Stimulated activated CD4-positive, alpha-beta T cell treated with anti-CD3 and anti-CD28 coated beads, Interleukin-2, amount 100 ng/mL, for 48 hours (primary cell): Measurements from ENCODE around the gene SYNE2.

Experiments used
- DNase-seq, 2 donors: peaks; one replicate each; pipeline ENCODE4 v3.0.0-alpha.2; 2020

SYNE2 gene

DNA sequence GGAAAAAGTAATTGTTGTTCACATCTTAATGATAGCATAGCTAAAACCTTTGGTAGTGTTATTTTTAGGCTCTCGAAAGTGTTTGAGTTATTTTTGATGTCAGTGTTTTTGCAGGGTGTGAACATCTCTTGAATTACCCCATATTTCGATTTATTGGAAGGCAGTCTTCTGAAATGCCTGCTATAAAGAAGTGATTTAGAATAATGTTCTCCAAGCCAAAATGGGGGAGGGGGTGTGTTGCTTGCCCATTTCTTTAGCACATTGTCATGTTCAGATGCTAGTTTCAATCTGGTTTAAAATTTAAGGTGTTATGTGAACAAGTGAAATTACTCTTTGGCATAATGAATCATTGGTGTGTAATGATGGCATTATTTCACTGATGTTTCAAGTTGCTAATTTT is 110.6 kb downstream of the SYNE2 start:
- no peak for DNase-seq

DNA sequence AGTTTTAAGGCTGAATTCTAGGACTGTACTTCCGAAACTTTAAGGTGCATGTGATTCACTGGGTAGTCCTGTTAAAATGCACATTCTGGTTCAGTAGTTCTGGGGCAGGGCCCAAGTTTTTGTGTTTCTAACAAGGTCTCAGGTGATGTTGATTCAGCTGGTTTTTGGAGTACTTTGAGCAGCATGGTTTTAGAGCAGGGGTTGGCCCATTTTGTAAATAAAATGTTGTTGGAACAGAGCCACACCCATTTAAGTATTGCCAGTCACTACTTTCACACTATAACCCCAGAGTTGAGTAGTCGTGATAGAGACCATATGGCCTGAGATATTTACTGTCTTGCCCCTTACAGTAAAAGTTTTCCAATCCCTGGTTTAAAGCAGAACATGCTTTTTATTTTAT is 111.3 kb downstream of the SYNE2 start:
- no peak for DNase-seq

DNA sequence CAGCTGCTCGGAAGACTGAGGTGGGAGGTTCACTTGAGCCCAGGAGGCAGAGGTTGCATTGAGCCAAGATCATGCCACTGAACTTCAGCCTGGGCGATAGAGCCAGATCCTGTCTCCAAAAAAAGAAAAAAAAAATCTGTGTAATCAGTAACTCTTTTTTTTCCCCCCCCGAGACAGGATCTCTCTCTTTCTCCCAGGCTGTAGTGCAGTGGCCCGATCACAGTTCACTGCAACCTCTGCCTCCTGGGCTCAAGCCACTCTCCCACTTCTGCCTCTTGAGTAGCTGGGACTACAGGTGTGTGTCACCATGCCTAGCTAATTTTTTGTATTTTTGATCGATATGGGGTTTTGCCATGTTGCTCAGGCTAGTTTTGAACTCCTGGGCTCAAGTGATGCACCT is 113.6 kb downstream of the SYNE2 start:
- no peak for DNase-seq

DNA sequence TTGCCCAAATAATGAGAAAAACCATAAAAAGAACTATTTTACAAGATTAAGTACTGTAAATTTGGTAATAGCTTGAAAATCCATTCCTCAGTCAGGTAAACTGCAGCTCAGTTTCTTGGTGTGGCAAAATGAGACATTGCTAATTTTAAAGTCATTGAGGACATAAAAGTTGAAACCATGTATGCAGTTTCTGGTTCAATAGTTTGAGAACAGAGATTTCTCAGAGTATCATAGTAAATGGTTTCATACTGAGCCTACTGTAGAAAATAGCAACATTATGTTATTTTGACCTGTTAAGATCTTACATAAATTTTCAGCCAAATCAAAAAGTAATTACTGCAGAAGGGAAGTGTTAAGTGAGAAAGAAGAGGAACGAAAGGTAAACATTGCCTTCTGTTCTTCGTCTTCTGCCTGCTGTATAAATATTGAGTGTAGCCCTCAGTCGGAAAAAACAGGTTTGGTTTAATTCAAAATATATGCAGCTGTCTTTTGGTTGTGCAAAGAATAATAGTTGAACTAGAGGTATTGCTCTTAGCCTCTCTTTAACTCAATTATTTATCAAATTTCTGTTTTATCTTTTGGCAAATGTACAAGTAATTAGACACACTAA is 119.6 kb downstream of the SYNE2 start:
- no peak for DNase-seq

DNA sequence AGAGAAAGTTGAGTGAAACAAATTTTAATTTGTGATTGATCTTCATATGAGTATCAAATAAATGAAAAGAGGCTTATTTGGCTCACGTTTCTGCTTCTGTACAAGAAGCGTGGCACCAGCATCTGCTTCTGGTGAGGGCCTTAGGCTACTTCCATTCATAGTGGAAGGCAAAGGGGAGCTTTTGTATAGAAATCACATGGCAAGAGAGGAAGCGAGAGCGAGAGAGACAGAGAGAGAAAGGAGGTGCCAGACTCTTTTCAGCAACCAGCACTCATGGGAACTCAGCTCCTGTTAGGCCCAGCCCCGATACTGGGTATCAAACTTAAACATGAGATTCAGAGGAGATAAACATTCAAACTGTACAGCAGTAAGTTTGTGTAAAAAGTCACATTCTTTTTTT is 121.4 kb downstream of the SYNE2 start:
- no peak for DNase-seq

DNA sequence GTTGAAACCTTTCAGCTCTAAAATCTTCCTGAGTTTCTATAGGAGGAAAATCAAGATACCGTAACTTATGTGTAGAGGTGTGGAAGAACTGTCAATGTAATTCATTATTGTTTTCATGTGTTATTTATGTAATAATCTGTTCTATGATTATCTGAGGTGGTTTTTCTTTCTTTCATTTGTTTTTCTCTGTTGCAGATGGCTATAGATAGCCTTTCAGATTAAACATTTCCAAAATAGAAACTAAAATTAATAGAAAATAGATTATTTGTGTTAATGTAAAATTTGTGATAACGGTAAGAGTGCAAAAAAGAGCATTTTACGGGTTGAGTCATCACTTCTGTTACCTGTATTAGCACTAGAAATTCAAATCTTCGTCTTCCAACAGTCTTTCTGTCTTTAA is 128.8 kb downstream of the SYNE2 start:
- no peak for DNase-seq

DNA sequence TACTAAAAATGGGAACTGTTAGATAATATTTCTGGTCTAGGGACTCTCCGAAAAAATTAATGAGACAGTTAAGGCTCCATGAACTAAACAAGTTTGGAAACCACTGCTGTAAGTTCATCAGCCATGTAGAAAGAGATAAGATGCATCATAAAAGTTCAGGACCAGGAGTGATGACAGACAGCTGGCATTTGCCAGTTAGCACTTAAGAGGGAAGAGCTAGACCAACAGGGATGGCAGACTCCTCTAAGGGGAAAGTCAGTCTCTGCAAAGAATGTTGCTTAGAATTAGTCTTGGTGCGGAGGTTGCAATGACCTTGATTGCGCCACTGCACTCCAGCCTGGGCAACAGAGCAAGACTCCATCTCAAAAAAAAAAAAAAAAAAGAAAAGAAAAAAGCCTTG is 129.4 kb downstream of the SYNE2 start:
- DNase-seq, result no peak

DNA sequence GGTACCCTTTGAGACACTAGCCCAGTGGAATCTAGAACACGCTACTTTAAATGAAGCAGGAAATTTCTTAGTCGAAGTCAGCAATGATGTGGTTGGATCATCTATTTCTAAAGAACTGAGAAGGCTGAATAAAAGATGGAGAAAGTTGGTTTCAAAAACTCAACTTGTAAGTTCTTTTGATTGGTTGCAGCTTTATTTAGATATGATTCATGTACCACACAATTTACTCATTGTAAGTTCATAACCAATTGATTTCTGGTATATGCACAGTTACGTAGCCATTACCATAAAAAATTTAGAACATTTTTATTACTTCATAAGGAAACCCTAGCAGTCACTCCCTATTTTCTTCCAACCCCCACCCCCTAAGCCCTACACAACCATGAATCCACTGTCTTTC is 129.8 kb downstream of the SYNE2 start:
- DNase-seq, result no peak

DNA sequence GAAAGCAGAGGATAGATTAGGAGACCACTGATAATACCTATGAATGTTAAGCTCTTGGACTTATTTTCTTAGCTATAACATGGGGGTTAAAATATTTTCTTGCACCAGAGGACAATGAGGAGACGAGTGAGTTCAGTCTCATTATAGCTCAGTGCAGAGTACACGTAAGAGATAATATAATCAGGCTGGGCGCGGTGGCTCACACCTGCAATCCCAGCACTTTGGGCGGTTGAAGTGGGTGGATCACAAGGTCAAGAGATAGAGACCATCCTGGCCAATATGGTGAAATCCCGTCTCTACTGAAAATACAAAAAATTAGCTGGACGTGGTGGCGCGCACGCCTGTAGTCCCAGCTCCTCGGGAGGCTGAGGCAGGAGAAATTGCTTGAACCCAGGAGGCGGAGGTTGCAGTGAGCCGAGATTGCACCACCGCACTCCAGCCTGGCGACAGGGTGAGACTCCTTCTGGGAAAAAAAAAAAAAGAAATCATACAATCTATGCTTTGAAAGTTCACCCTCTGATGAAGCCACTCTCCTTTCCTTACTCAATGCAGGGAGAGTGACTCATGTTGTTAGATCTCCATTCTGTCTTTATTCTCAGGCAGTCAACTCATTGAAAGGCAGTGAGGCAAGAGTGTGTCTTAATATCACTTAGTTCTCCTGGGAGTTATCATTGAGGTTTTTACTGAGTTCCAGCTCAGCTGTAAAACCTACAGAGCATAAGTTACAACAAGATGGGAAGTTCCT is 134.2 kb downstream of the SYNE2 start:
- no peak for DNase-seq

DNA sequence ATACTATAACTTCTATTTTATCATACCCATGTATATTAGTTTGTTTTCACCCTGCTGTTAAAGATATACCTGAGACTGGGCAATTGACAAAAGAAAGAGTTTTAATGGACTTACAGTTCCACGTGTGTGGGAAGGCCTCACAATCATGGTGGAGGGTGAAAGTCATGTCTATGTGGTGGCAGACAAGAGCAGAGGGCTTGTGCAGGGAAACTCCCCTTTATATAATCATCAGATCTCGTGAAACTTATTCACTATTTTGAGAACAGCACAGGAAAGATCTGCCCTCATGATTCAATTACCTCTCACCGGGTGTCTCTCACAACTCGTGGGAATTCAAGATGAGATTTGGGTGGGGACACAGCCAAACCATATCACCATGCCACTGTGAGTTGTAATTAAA is 135.8 kb downstream of the SYNE2 start:
- DNase-seq, result no peak

DNA sequence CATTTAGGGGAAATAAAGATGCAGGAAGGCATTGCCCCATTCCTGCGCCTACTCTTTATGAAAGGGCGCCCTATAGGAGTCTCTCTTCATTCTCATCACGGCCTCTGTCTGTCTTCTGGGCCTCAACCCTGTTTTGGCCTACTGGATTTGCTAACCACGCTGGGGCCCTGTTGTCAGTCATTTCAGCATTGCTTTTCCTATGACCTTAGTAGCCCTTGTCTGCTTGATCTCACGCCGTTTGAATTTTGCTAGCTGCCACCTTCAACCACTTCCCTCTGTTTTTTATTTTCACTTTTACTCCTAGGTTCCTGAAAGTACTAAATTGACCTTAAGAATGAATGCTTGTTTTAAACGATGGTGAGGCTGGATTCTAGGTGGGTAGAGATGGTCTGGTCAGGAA is 139.0 kb downstream of the SYNE2 start:
- DNase-seq, result no peak

DNA sequence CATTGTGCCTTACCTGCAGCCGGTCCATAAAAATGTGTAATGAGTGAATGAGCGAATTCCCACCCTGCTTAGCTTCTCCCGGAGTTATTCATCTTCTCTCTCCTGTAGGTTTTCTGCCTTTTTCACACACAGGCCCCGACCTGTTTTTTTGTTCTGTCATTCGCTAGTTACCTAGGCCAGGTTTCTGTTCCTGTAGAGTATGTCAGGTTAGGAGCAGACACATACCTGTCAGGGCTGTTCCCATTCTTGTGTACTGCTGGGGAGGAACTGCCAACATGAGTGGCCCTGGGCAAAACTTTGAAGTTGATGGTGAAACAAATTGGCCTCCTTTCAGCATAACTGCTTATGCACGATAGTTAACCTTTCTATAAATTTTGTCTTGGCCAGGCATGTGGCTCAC is 140.1 kb downstream of the SYNE2 start:
- DNase-seq, result no peak

DNA sequence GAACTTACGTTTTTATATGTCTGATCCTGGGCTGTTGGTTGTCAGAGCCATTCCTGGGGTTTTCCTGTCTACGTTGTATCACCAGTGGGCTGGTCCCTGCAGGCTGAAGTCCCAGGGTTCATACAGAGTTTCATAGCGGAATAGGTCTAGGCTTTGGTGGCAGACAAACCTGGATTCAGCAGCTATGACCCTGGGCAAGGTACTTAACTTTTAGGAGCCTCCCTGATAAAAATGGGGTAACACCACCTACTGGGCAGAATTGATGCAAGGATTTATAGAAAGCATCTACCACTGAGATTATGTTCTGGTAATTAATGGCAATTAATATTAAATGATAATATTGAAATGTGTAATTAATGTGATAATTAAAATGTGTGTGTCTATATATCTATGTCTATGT is 141.2 kb downstream of the SYNE2 start:
- no peak for DNase-seq

DNA sequence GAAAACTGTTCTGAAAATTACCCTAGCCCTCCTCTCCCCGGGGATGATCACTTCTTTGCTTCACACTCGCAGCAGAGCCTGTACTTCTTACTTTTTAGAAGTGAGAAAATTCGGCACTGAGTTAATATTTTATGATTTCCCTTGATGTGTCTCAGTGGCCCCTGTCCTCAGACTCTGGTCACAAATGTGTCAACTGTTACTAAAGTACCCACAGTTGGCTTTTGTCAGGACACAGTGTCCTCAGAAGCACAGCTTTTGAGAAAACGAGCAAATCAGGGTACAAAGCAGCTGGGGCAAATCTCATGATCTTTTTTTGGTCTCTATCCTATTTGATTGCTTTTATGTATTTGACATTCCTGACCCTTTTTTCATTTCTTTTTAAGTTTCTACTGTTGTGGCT is 142.5 kb downstream of the SYNE2 start:
- DNase-seq, result no peak

DNA sequence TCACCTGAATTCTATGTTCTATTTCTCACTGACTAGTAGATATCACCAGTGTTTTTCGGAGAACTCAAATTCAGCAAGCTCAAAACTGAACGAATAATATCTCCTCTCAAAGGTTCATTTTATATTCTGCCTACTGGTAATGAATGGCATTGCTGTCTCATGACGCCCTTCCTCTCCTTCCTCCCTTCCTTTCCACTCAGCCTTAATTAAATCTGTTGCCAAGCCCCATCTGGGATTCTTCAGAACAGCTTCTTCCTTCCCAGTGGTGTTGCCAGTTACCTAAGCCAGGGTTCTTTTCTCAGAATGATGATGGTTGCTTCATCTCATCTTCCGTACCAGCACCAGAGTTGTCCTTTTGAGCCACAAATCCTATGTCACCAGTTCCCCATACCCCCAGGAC is 143.2 kb downstream of the SYNE2 start:
- no peak for DNase-seq

DNA sequence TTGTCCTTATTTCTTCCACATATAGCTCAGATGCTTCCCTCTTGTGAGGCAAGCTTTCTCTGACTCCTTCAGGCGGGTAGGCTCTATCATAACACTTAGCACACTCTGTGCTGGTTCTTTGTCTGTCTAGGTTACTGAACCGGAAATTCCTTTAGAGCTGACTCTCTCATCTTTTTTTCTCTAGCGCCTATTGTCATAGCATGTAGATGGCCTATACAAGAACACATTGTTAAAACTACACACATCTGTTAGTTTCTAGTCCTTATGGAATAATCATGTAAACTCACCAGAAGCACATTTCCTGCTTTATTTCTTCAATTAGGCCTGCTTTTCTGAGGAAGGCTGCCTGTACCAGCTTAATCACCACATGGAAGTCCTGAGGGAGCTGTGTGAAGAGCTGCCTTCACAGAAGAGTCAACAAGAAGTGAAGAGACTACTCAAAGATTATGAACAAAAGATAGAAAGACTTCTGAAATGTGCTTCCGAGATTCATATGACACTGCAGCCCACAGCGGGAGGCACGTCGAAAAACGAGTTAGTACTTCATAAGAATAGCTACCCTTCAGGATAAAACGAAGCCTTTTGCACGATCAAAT is 143.9 kb downstream of the SYNE2 start:
- no peak for DNase-seq

DNA sequence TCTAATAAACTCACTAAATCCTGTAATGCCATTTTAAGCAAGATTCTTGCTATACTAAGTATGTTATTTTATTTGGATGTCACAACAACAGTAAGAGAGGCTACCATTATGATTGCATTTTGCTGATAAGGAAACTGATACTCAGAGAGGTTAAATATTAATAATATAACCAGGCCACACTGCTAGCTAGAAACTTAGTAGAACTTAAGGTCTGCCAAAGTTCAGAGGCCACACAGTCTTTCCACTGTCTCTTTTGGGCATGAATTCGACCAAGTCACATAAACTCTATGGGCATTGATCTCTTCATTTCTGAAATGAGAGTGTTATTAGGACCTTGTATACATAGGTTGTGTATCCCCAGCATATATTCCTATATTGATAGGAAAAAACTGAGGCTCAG is 147.9 kb downstream of the SYNE2 start:
- no peak for DNase-seq

DNA sequence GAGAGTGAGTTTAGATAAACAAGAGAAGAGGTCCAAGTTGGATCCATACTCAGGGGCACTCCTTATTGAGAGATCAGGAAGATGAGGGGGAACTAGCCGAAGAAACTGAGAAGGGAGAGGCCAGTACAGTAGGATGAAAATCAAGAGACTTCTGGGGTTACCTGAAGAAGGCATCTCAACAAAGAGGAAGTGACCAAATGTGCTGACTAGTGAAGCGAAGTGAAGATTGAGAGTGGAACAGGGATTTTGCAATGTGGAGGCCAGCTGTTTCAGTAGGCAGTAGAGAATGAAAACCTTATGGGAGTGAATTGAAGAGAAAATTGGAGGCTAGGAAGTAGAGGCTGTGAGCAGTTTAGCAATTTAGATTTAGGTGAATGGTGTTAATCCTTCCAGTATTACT is 153.0 kb downstream of the SYNE2 start:
- no peak for DNase-seq

DNA sequence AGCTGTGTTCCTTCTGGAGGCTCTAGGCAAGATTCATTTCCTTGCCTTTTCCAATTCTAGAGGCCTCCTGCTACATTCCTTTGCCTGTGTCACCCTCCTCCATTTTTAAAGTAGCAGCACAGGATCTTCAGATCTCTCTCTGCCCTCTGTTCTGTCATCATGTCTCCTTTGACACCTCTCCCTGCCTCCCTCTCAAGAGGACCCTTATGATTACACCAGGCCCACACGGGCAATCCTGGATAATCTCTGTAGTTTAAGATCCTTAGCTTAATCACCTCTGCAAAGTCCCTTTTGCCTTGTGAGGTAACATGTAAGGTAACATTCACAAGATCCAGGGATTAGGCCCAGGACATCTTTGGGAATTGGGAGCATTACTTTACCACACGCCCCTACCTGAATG is 155.2 kb downstream of the SYNE2 start:
- no peak for DNase-seq

DNA sequence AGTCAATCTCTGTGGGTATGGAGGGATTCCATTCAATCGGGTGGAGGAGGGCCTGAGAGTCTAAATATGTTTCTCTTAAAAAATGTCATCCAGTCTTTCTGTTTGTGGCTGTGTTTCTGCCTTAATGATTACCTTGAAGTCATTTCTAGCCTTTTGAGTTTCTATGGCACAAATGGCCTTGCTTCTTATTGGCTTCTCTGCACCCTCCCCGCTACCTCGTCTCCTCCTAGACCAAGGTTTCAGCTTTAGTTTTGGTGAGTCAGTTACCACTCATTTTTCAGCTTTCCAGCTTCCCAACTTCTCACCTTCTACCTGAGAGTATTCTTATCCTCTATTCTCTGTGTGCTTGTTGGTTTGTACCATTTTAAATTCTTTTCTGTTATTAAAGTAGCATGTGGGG is 159.2 kb downstream of the SYNE2 start:
- no peak for DNase-seq

DNA sequence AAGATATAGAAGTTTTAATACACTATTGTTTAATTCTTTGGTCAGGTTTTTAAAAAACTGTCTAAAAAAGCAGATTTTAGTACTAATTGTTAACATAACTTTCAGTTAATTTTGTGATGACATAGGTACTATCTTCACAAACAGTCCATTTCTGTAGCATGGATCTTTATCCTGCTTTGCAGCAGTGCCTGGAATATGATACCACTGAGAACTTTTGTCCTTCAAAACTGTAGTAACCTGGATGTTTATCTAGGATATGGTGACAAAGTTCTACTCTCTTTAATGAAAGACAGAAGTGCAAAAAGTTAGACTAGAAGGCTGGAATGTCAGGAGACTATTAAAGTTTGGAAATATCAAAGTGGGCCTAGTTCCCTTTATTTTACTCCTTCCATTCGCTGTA is 159.9 kb downstream of the SYNE2 start:
- no peak for DNase-seq

DNA sequence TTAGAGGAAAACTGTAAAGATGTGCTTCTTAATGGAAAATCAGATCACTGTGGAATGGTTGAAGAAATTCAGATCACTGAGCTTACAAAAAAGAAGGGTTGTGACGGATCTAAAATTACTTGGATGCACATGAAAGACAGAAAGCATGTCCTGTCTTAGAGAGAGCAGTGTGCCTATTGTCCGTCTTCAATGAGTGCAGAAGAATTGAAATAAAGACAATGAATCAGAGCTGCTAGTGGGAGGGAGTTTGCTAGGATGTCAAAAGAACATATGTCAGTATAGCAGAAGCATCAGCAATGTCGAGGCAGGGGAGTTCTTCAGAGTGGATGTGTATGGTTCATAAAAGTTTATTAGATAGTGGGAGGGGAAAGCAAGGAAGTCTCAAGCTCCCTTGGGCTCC is 172.7 kb downstream of the SYNE2 start:
- DNase-seq, result no peak

DNA sequence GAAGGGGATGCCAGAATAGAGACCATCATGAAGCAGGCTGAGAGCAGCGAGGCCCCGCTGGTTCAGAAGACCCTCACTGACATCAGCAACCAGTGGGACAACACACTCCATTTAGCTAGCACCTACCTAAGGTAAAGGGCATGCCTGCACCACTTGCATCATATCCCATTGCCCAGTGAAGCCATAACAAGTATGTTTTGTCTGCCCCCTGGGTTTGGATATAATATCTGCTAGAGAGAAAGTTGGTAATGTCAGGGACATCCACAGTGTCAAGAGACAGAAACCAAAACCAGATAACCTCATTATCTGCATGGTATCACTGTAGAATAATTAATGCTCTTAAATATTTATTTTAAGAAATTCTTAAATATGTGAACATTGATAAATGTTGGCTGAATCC is 173.8 kb downstream of the SYNE2 start:
- DNase-seq, result no peak

DNA sequence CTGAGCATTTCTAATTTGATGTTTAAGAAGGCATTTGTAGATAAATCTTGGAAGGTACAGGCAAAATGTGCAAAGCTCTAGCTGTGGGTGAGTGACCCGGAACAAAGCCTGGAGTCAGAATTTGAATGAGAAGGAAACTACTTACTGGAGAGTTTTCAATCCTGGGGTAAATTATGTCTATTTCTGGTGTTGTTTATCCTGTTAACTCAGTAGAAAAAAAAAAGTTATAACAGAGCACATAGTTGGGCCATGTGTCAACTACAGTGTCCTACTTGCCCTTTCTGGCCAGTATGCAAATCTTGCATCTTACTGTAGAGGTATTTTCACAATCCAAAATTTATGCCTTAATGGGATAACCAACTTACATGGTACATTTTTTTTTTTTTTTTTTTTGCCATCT is 182.3 kb downstream of the SYNE2 start:
- no peak for DNase-seq
